ENCODE results near the gene NDUFV3.
"Not testable (repeated sequence)": the region's sequence is repeated elsewhere in the genome, so short reads cannot be mapped to it uniquely, and the experiment has no call there.

The NDUFV3 gene

DNA sequence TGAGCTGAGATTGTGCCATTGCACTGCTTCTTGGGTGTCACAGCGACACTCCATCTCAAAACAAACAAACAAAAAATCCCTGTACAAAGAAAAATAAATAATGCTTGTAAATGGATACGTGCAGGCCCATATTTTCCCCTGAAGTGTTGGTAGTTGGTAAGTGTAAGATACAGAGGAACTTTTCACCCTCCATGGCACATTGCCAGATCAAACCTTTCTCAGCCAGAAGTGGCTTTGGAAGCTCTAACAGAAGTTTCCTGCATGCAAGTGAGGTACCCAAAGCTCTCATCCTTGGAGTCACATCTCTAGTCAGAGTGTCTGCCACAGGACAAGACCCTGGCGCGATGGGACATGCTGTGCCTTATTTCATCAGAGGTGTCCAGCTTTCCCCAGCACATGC lies 7.3 kb downstream of the NDUFV3 start:
- DNase-seq: no peak

DNA sequence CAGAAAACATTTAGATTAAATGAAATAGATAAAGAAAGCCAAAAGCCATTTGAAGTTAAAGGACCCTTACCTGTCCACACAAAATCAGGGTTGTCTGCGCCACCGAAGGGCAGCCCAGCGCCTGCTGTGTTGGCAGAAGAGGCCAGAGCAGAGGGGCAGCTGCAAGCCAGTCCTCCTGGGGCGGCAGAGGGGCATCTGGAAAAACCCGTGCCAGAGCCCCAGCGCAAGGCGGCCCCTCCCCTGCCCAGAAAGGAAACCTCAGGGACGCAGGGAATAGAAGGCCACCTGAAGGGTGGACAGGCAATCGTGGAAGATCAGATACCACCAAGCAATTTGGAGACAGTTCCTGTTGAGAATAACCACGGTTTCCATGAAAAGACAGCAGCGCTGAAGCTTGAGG lies 10.7 kb downstream of the NDUFV3 start:
- DNase-seq: no peak

DNA sequence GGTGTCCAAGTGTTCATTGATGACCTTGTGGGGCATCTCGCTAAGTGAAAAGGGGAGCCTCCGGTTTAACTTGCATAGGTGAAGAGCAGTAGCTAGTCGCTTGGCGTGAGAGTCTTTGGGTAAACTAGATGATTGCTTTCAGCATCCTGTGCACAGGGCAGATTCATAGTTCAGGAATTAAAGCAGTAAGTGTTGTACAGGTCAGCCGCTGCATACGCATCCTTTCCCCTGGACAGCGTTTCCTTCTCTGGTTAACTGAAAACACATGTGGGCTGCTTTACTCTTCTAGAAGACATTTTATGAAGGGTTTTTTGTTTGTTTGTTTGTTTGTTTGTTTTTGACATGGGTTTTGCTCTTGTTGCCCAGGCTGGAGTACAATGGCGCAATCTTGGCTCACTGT lies 12.1 kb downstream of the NDUFV3 start:
- DNase-seq: no peak

- no peak for DNase-seq
These were observed 13.1 kb downstream of the NDUFV3 start for GRCh38 chr21:42906233-42906632.

DNA sequence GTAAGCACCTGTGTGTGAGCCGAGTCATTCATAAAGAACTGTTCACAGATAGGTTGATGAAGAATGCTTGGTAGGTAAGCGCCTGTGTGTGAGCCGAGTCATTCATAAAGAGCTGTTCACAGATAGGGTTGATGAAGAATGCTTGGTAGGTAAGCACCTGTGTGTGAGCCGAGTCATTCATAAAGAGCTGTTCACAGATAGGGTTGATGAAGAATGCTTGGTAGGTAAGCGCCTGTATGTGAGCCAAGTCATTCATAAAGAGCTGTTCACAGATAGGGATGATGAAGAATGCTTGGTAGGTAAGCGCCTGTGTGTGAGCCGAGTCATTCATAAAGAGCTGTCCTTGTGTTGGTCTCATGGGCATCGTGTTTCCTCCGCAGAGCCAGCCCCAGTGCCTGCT lies 15.4 kb downstream of the NDUFV3 start:
- DNase-seq: not testable (repeated sequence)

- not testable (repeated sequence) for DNase-seq
These were observed 18.8 kb downstream of the NDUFV3 start for GRCh38 chr21:42911920-42912319.

DNA sequence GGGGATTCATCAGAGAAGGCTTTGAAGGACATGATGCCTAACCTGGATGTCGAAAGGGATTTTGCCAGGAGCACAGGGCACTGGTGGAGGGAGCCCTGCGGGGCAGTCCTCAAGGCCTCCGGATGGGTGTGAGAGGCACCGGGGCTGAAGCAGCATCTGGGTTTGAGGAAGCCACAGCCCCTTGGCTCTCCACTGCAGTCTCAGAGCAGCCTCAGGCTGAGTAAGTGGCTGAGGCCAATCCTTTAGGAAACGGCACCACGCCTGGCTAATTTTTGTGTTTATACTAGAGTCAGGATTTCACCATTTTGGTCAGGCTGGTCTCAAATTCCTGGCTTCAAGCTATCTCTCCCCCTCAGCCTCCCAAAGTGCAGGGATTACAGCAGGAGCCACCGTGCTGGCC lies 20.4 kb downstream of the NDUFV3 start:
- no peak for DNase-seq

GRCh38 chr21:42918291-42918690 lies 25.2 kb downstream of the NDUFV3 start:
- no peak for DNase-seq

GRCh38 chr21:42921927-42922326 lies 28.8 kb downstream of the NDUFV3 start:
- DNase-seq: no peak

GRCh38 chr21:42922918-42923317 lies 29.8 kb downstream of the NDUFV3 start:
- DNase-seq: no peak

- DNase-seq: peak; percentile 85
These were observed 30.7 kb downstream of the NDUFV3 start for GRCh38 chr21:42923553-42924432.

- DNase-seq: no peak
These were observed 31.3 kb downstream of the NDUFV3 start for GRCh38 chr21:42924433-42924751.

- no peak for DNase-seq
These were observed 32.2 kb downstream of the NDUFV3 start, which contains the start of gene ERVH48-1 for GRCh38 chr21:42925114-42925926. TSS of gene ERVH48-1 (minus strand) at chr21:42925630. CDS start at chr21:42919006, 6,624 bp downstream.

GRCh38 chr21:42927474-42928200 lies 34.5 kb downstream of the NDUFV3 start:
- DNase-seq: not testable (repeated sequence)

GRCh38 chr21:42929969-42930368 lies 36.9 kb downstream of the NDUFV3 start:
- no peak for DNase-seq

DNA sequence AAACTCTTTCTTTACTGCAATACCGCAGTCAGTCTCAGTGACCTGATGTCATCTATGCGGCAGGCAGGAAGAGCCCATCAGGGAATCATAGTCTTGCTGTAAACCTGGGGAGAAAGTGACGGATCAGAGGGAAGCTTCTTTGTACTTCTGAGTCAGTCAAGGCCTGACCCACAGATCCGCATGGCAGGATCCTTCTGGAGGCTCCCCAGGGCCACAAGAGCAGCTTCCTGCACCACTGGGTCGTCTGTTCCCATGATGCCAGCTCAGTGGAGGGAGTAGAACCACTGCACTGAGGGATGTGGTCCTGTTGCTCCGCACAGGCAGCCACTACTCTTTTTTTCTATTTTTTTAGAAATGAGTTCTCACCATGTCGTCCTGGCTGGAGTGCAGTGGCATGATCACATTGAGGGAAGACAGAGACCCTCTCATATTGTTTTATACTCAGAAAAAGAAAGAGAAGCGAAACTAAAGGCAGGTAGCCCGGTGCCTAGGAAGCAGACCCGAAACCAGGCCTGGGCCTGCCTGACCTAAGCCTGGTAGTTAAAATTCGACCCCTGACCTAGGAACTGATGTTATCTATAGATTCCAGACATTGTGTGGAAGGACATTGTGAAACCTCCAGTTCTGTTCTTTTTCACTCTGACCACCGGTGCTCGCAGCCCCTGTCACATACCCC lies 38.6 kb downstream of the NDUFV3 start:
- no peak for DNase-seq

DNA sequence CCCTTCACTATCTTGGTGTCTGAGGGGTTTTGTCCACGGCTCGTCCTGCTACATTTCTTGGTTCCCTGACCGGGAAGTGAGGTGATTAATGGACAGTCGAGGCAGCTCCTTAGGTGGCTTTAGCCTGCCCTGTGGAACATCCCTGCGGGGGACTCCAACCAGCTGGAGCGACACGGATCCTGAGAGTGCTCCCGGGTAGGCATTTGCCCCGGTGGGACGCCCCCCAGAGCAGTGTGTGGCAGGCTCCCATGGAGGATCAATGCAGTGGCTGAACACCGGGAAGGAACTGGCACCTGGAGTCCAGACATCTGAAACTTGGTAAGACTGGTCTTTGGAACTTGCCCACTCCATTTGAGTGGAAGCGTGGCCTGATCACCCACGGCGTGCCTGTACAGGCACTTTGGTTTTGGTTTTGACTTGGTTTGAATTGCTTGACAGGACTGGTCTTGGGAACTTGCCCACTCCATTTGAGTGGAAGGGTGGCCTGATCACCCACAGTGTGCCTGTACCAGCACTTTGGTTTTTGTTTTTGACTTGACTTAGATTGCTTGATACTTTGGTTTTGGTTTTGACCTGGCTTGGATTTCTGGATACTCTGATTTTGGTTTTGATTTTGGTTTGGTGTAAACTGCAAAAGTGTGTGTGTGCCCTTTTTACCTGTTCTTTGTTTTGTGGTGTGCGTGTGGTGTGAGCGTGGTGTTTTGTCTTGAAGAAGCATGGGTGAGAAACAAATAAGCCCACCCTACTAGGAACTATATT lies 39.4 kb downstream of the NDUFV3 start:
- DNase-seq: not testable (repeated sequence)

- not testable (repeated sequence) for DNase-seq
These were observed 40.2 kb downstream of the NDUFV3 start for GRCh38 chr21:42933137-42933970.

DNA sequence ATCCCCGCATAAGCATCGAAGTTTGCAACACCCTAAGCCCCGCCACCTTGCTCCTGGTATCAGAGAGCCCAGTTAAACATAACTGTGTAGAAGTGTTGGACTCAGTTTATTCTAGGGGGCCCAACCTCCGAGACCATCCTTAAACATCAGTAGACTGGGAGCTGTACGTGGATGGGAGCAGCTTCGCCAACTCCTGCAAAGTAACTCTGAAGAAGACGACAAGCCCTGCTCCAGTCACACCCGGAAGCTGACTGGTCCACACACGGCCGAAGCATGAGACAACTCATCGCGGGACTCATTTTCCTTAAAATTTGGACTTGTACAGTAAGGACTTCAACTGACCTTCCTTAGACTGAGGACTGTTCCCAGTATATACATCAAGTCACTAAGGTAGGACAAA lies 40.9 kb downstream of the NDUFV3 start:
- DNase-seq: not testable (repeated sequence)

GRCh38 chr21:42936360-42936759 lies 43.3 kb downstream of the NDUFV3 start:
- not testable (repeated sequence) for DNase-seq
